ENCODE results near the gene SVIL.
"Not testable (repeated sequence)": the region's sequence is repeated elsewhere in the genome, so short reads cannot be mapped to it uniquely, and the experiment has no call there.

The SVIL gene

DNA sequence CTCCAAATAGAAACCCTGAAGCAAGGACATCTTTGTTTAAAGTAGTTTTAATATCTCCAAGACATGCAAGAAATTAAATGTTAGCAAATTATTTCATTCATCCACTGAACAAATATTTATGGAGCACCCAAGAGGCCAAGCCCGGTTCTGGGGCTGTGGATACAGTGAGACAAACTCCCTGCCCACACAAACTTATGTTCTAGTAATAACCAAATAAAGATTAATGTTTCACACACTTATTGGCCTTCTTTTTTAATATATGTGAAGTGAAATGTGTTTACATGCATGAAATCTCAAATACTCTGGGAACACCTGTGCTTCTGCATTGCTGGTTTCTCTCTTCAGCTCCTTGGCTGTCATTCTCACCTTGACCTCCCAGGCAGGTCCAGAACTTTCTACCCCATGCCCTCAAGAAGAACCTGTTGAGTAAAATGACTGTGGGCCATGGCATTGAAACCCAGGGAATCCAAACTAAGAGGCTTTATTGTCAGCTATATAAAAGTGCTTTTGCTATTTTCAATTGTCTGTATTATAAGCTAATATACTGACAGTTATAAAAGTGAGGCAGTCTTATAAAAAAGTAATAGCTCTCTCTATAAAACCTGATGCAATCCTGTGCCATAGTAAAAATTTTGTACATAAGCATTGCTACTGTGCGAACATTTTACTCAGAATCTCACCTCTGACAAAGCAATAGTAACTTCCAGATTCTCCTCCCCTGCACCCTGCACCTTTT is 43.7 kb downstream of the SVIL start:
- H3K27me3 Mint-ChIP-seq = peaks cover 4% of the 10 kb centered on the region
- no peak overlapping the region for H3K27ac Mint-ChIP-seq
- no peak overlapping the region for H3K4me3 Mint-ChIP-seq
- CTCF ChIA-PET = interaction anchor here (0.8 to 3.7 kb wide), 12 partner anchors 12 to 215 kb away, joined by 3 to 14 read pairs (median 3); no protein-coding TSS in a partner anchor
- no peaks in the 10 kb centered on the region for H3K36me3 Mint-ChIP-seq
- H3K4me1 Mint-ChIP-seq = peaks cover 8% of the 10 kb centered on the region
- no peak for DNase-seq
- no peaks in the 10 kb centered on the region for H3K9me3 Mint-ChIP-seq

DNA sequence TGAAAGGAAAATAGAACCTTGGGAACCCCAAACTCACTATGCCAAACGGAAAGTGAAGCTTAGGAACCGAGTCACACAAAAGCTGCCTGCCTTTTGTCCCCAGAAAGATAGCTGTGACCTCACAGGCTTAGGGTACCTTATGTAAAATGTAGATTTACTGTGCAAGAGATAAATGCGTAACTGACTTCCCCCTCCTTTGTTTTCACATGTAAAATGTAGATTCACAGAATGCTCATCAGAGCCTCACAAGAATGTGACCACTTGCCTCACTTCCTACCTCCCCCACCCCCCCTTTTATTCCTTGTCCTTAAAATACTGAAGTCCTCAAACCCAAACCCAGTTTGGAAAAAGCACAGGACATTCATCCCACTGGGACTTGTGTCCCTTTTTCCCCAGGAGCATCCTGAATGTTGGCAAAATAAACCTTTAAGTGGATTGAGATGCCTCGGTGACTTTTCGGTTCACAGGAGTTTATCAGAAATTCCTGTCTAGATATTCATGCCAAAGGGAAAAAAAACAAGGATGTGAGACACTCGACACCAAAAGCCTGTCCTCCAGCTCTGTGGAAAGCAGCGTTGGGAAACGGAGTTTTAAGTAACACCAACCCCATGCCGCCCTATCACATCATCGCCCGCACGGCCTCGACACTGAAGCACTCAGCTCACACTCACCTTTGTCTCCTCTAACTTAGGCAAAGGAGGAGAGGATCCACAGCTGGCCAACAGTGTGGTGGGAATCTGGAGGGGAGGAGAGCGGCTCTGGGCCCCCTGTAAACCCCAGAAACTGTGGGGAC is 45.9 kb downstream of the SVIL start:
- Mint-ChIP-seq H3K36me3 (no peaks in the 10 kb centered on the region), H3K27ac (no peak overlapping the region), H3K4me1 (peaks cover 8% of the 10 kb centered on the region), H3K4me3 (no peak overlapping the region), H3K27me3 (peaks cover 4% of the 10 kb centered on the region), H3K9me3 (no peaks in the 10 kb centered on the region)
- no peak for DNase-seq
- CTCF ChIA-PET = interaction anchor here (1.0 to 3.7 kb wide), 3 partner anchors 12 to 75 kb away, joined by 3 to 14 read pairs (median 4); no protein-coding TSS in a partner anchor

DNA sequence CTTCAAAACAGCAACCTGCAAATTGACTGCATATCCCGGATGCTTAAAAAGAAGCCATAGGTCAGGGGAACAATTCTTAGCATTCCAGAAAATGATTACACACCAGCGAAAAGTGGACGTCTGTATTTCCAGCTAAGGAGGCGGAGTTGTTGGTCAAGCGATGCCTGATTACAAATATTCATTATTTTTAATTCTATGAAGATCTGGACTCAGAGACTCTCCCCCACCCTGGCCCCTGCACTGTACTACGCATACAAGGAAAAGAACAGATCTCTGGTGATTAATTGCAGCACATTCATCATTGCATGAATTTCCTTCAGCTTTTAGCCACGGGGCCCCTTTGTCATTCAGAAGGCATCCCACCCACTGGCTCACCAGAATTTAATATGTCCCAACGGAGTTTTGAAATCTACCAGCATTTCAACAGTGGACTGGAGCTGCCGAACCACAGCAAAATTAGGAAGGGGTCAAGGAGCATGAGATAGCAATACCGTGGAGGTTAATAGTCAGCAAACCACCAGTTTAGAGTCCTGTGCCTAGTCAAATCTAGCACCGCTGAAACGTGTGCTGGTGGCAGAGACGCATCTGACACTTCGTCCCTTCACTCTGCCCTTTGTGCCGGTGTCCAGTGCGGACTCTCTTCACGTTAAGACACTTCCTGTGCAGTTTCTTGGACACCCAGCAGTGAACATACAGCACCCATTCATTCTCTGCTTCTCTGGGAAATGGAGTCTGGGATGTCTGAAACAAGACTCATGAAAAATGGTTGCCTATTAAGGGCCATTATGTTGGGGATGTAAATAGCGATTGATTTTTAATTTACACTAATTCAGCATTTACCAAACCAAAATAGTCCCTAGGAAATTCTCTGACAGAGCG is 46.8 kb downstream of the SVIL start:
- not testable (repeated sequence) for H3K4me1 Mint-ChIP-seq, H3K27me3 Mint-ChIP-seq
- CTCF ChIA-PET = interaction anchor here (3.7 kb wide), 1 partner anchor 74 kb away, joined by 14 read pairs; no protein-coding TSS in a partner anchor

DNA sequence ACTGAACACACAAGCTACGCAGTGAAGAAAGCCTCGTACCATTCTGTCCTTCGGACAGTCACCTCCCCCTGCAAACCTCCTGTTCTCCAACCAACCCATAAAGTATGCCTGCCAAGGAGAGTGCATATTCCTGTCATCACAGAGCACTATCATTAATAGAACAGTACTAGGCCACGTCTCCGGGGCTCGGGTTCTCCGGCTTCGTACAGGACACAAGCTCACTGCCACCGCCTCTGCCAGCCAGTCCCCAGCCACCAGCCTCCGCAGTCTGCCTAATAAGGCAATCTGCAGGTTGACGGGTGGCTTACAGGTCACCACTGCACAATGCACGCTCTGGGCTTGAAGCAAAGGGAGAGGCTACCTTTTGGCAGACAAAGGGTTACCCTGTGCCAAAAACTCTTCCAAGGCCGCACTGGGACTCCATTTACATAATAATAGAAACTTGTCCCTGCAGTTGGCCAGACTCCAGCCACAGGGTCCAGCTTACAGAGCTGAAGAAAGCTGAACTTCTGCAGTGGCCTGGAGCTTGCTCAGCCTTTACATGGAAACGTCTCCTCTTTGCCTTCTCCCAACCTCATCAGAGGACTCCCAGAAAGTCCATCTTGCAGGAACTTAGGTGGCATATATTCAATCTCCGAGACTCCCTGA is 47.5 kb downstream of the SVIL start:
- H3K4me3 Mint-ChIP-seq, H3K4me1 Mint-ChIP-seq, H3K36me3 Mint-ChIP-seq, DNase-seq, H3K27me3 Mint-ChIP-seq, H3K9me3 Mint-ChIP-seq, CTCF ChIA-PET, H3K27ac Mint-ChIP-seq: not testable (repeated sequence)

More for the DNA sequence above, 46.8 kb downstream of the SVIL start:
- not testable (repeated sequence) for H3K36me3 Mint-ChIP-seq, H3K4me3 Mint-ChIP-seq, H3K9me3 Mint-ChIP-seq, DNase-seq, H3K27ac Mint-ChIP-seq

DNA sequence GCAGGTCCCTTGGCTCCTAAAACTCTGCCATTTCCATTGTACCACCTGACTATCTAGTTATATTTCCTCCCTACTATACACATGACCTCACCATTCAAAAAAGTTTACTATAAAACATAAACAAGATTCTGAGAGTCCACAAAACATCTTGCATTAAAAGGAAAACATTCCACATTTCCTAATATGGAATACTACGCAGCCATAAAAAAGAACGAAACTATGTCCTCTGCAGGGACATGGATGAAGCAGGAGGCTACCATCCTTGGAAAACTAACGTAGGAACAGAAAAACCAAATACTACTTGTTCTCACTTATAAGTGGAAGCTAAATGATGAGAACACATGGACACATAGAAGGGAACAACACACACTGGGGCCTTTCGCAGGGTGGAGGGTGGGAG is 48.3 kb downstream of the SVIL start:
- no peak for DNase-seq
- Mint-ChIP-seq H3K4me3 (no peak overlapping the region), H3K27me3 (no peaks in the 10 kb centered on the region), H3K9me3 (no peaks in the 10 kb centered on the region), H3K4me1 (peaks cover 8% of the 10 kb centered on the region), H3K27ac (no peak overlapping the region), H3K36me3 (no peaks in the 10 kb centered on the region)
- CTCF ChIA-PET = no interaction called here

DNA sequence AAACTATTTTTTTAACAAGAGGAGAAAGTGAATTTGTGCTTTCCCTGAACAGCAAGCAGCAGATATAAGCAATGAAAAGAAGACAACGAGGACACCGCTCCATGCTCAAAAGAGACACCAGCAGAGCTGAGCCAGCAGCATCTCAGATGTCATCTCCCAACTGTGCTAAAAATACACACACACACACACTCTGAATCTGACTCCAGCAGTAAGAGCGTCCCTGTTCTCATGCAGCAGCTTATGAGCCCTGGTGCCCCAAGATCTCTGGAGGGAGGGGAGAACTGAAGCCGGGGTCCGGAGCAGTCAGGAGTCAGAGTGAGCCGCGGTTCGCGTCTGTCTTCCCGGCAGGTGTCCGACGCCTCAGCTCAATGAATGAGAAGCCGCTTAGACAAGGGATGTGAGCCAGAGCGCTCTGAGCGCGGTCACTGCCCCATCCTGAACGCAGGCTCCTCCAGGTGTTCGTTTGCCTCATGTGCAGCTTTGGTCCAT is 49.2 kb downstream of the SVIL start:
- Mint-ChIP-seq H3K4me3 (no peak overlapping the region), H3K27me3 (no peaks in the 10 kb centered on the region), H3K36me3 (no peaks in the 10 kb centered on the region), H3K27ac (no peak overlapping the region), H3K9me3 (no peaks in the 10 kb centered on the region), H3K4me1 (peaks cover 5% of the 10 kb centered on the region)
- CTCF ChIA-PET = no interaction called here
- no peak for DNase-seq

DNA sequence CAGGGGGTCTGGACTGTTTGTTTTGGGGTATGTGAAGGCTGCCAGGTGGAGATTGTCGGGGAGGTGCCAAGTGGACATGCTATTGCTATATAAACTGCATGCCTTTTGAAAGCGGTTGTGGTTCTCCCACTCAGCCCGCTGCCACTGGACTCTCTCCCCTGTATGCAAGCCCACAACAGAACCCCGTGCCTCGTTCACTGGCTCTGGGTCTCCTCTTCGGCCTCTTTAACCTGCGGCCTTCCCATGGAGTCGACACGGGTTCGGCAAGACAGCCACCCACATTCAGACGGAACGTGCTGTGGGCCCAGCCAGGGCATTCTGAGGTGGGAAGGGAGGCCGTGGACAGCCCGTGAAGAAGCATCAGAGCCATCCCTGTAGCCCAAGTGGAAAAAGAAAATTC is 50.3 kb downstream of the SVIL start:
- no peaks in the 10 kb centered on the region for H3K4me1 Mint-ChIP-seq
- no peak overlapping the region for H3K27ac Mint-ChIP-seq
- CTCF ChIA-PET = interaction anchor here (0.8 kb wide), 1 partner anchor 15 kb away, joined by 3 read pairs; no protein-coding TSS in a partner anchor

DNA sequence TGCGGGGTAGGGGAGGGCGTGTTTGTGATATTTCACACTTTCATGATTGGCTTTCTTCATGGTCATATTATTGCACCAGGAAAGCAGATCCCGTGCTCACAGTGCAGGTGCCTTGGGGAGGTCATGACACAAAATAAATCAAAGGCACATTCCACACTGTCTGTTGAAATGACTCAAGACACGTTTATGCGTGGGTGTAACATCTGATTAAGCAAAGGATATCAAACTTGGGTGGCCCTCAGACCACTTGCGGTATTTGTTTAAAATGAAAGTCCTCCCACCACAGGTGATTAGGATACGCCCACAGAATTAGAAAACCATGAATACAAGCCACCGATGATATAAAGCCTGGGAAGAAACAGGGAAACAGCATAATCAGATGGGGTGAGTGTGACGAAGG is 51.1 kb downstream of the SVIL start:
- no peak overlapping the region for H3K27ac Mint-ChIP-seq
- H3K36me3 Mint-ChIP-seq = no peaks in the 10 kb centered on the region
- no peaks in the 10 kb centered on the region for H3K9me3 Mint-ChIP-seq
- H3K4me3 Mint-ChIP-seq = no peak overlapping the region
- CTCF ChIA-PET = interaction anchor here (0.7 kb wide), 1 partner anchor 9 kb away, joined by 3 read pairs; no protein-coding TSS in a partner anchor
- H3K27me3 Mint-ChIP-seq = no peaks in the 10 kb centered on the region
- H3K4me1 Mint-ChIP-seq = no peaks in the 10 kb centered on the region
- no peak for DNase-seq

More for the DNA sequence above, 50.3 kb downstream of the SVIL start:
- no peaks in the 10 kb centered on the region for H3K9me3 Mint-ChIP-seq
- H3K36me3 Mint-ChIP-seq = no peaks in the 10 kb centered on the region
- H3K27me3 Mint-ChIP-seq = no peaks in the 10 kb centered on the region
- DNase-seq = no peak
- no peak overlapping the region for H3K4me3 Mint-ChIP-seq

DNA sequence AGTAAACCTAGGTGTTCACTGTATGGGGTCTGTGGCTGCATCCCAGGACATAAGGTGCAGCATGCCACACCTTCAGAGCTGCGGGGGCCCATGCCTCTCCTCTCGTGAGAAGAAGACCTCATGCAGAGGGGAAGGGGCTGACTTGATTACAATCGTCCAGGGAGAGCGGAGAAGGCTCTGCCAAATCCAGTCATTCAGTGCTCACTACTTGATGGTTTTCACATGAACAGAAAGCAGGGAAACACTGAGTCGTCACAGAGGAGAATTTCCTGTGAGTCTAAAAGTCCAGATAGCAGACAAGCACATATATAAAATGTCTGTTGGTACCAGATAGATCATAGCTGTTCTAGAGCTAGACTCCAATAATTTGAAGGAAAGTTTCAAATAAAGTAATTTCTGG is 52.0 kb downstream of the SVIL start:
- H3K27me3 Mint-ChIP-seq, H3K36me3 Mint-ChIP-seq, H3K4me1 Mint-ChIP-seq, H3K27ac Mint-ChIP-seq, H3K4me3 Mint-ChIP-seq, DNase-seq, H3K9me3 Mint-ChIP-seq: not testable (repeated sequence)
- CTCF ChIA-PET = interaction anchor here (0.7 kb wide), 1 partner anchor 10 kb away, joined by 3 read pairs; no protein-coding TSS in a partner anchor

DNA sequence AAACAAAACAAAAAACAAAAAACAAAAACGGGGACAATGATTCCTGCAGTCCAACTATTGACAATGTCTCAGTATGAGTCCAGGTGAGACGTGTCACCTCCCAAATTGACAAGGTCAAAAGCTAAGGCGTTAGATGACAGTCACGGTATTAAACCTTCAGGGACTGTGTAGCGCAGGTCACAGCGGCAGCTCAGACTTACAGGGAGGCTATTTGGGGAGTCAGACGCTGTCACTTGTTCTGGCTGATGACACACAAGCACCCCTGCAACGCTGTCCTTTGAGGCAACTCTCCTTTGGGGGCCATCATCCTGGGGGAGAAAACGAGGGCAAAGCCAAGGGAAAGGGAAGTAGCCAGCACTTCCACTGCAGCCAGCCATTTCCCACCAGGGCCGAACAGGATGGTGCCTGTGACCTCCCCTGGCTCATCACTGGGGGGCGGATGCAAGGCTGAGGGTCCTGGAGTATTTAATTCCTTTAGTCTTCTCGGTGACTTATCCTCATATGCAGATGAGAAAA is 55.3 kb downstream of the SVIL start:
- H3K9me3 Mint-ChIP-seq = no peaks in the 10 kb centered on the region
- no peak overlapping the region for H3K4me3 Mint-ChIP-seq
- H3K4me1 Mint-ChIP-seq = peaks cover 2% of the 10 kb centered on the region
- CTCF ChIA-PET = no interaction called here
- no peaks in the 10 kb centered on the region for H3K27me3 Mint-ChIP-seq
- DNase-seq = no peak
- H3K27ac Mint-ChIP-seq = no peak overlapping the region
- H3K36me3 Mint-ChIP-seq = no peaks in the 10 kb centered on the region

DNA sequence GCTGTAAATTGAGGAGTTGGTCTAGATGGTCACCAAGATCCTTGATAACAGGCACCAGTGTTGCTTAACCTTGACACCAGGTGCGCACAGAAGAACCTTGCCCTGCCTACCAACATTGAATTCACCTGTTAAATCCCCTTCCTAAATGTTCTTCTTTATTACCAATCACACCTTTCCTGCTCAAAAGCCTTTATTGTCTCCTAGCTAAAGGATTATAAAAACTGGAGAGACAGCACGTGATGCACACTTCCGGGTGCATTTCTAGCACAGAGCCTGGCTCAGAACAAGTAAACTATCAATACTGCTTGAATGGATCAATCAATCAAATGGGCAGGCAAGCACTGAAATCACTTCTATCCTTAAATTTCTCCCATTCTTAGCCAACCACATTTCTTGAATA is 56.3 kb downstream of the SVIL start:
- no peak overlapping the region for H3K4me3 Mint-ChIP-seq
- H3K27me3 Mint-ChIP-seq = no peaks in the 10 kb centered on the region
- CTCF ChIA-PET = interaction anchor here (0.8 kb wide), 2 partner anchors 12 to 13 kb away, joined by 3 read pairs; no protein-coding TSS in a partner anchor
- no peaks in the 10 kb centered on the region for H3K9me3 Mint-ChIP-seq
- no peaks in the 10 kb centered on the region for H3K36me3 Mint-ChIP-seq
- DNase-seq = no peak
- H3K27ac Mint-ChIP-seq = no peak overlapping the region
- H3K4me1 Mint-ChIP-seq = peaks cover 2% of the 10 kb centered on the region

DNA sequence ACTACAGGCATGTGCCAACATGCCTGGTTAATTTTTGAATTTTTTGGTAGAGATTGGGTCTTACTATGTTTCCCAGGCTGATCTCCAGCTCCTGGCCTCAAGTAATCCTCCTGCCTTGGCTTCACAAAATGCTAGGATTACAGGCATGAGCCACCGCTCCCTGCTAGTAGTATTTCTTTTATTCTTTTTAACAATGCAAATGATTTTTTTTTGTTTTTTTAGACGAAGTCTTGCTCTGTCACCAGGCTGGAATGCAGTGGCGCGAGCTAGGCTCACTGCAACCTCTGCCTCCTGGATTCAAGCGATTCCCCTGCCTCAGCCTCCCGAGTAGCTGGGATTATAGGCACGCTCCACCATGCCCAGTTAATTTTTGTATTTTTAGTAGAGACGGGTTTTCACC is 58.1 kb downstream of the SVIL start:
- no peak overlapping the region for H3K4me3 Mint-ChIP-seq
- CTCF ChIA-PET = interaction anchor here (0.6 kb wide), 1 partner anchor 16 kb away, joined by 3 read pairs; no protein-coding TSS in a partner anchor
- H3K9me3 Mint-ChIP-seq = no peaks in the 10 kb centered on the region
- no peaks in the 10 kb centered on the region for H3K27me3 Mint-ChIP-seq
- DNase-seq = no peak
- peaks cover 2% of the 10 kb centered on the region for H3K4me1 Mint-ChIP-seq
- H3K27ac Mint-ChIP-seq = no peak overlapping the region
- no peaks in the 10 kb centered on the region for H3K36me3 Mint-ChIP-seq

DNA sequence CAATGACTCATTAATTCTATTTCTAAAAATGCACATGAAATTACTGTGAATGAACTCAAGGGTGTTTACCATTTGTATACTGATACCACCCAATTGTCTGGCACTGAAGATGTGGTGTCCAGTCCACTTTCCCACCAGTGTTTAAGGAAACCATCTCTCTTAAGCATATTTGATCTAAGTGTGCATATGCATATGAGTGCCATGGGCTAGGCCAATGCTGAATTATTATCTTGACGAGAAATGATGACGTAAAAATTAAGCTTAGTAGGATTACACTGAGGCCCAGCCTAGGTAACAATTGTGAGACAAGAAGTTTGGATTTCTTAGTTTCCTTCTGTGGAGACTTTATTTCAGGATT is 59.7 kb downstream of the SVIL start:
- DNase-seq = no peak
- H3K36me3 Mint-ChIP-seq = no peaks in the 10 kb centered on the region
- H3K4me1 Mint-ChIP-seq = peaks cover 2% of the 10 kb centered on the region
- no peak overlapping the region for H3K27ac Mint-ChIP-seq
- CTCF ChIA-PET = no interaction called here
- H3K4me3 Mint-ChIP-seq = no peak overlapping the region
- no peaks in the 10 kb centered on the region for H3K27me3 Mint-ChIP-seq
- no peaks in the 10 kb centered on the region for H3K9me3 Mint-ChIP-seq

All from activated naive CD4-positive, alpha-beta T cell treated with anti-CD3 and anti-CD28 coated beads, Interleukin-2, amount 10 ng/mL, durations not matched to agents 7 days and 5 days (primary cell).